ENCODE results near the gene MAPK8IP1.
"Not testable (repeated sequence)": the region's sequence is repeated elsewhere in the genome, so short reads cannot be mapped to it uniquely, and the experiment has no call there.

MAPK8IP1 gene

GRCh38 chr11:45889555-45889954, 4.1 kb downstream of the MAPK8IP1 start:
- no peak for DNase-seq (ENCODE audit: extremely low read depth in 1 of 2, low read depth in 1 of 2)

DNA sequence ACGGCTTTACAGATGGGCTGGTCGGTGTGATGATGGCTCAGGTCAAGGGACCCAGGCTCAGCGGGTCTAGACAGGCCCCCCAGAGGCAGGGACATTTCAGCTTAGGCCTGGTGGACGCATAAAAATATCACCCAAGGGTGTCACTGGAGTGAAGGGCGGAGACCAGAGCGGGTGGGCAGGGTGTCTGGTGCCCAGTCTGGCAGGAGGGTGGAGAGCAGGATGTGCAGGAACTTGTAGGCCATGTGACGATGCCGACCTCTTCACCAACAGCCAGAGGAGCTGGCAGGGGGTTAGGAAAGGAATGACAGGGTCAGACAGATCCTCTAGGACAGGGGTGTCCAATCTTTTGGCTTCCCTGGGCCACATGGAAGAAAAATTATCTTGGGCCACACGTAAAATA, 4.5 kb downstream of the MAPK8IP1 start:
- no peak for DNase-seq (ENCODE audit: extremely low read depth in 1 of 2, low read depth in 1 of 2)

GRCh38 chr11:45890886-45891550, 5.6 kb downstream of the MAPK8IP1 start:
- no peak for DNase-seq (ENCODE audit: extremely low read depth in 1 of 2, low read depth in 1 of 2)

GRCh38 chr11:45892856-45893255, 7.4 kb downstream of the MAPK8IP1 start:
- DNase-seq (ENCODE audit: extremely low read depth in 1 of 2, low read depth in 1 of 2) = no peak

GRCh38 chr11:45894555-45895247, 9.2 kb downstream of the MAPK8IP1 start:
- DNase-seq (ENCODE audit: extremely low read depth in 1 of 2, low read depth in 1 of 2) = no peak

DNA sequence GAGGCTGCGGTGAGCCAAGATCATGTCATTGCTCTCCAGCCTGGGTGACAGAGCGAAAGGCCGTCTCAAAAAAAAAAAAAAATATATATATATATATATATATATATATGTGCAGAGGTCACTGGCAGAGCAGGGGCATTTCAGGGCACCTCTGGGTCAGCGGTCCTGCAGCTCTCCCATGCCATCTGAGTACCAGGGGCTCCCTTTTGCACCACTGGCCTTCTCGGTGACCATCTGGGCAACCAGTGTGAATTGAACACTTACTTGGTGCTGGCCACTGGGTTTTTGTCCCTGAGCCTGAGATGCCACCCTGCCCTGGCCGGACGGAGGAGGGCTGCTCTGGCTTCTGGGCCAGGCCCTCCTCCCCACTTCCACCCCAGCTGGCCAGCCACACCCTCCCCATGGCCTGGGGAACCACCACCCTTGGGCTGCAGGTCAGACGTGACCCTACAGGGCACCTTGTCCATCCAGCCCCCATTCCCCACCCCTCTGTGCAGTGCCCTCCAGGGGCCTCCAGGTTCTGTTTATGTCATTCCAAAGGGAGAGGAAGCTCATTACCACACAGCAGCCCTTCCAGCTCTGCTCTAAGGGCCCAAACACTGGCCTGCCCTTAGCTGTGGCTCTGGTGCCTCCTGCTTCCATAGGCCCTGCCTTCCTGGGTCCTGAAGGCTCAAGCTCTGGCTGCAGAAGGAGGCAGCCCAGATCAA, 10.3 kb downstream of the MAPK8IP1 start:
- DNase-seq (ENCODE audit: extremely low read depth in 1 of 2, low read depth in 1 of 2) = no peak

DNA sequence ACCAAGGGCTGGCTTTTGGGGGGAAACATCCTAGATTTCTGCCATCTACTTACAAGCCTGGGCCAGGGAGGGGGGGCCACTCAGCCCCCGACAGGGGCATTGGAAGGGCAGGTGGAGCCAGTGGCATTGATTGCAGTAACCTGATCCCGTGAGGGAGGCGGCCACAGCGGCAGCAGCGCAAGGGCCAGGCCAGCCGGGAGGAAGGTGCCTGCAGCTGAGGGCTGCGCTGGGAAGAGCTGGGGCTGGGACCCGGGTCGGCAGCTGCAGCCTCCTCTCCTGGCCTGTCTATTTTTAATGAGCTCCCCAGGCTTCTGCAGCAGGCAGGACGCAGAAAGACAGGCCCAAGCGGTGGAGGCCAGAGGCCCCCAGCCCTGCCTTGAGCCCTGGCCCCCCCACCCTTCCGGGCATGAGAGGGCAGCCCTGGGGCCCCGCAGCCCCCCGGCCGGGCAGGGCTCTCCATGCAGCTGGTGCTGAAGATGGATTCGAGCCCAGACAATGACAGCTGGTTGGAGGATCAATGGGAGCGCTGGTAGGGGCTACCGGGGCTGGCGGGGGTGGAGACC, 11.1 kb downstream of the MAPK8IP1 start:
- DNase-seq (ENCODE audit: extremely low read depth in 1 of 2, low read depth in 1 of 2) = no peak

- DNase-seq (ENCODE audit: extremely low read depth in 1 of 2, low read depth in 1 of 2) = no peak
Observed at GRCh38 chr11:45897556-45897955, 12.1 kb downstream of the MAPK8IP1 start.

GRCh38 chr11:45899086-45899447, 13.6 kb downstream of the MAPK8IP1 start:
- DNase-seq (ENCODE audit: extremely low read depth in 1 of 2, low read depth in 1 of 2) = no peak

DNA sequence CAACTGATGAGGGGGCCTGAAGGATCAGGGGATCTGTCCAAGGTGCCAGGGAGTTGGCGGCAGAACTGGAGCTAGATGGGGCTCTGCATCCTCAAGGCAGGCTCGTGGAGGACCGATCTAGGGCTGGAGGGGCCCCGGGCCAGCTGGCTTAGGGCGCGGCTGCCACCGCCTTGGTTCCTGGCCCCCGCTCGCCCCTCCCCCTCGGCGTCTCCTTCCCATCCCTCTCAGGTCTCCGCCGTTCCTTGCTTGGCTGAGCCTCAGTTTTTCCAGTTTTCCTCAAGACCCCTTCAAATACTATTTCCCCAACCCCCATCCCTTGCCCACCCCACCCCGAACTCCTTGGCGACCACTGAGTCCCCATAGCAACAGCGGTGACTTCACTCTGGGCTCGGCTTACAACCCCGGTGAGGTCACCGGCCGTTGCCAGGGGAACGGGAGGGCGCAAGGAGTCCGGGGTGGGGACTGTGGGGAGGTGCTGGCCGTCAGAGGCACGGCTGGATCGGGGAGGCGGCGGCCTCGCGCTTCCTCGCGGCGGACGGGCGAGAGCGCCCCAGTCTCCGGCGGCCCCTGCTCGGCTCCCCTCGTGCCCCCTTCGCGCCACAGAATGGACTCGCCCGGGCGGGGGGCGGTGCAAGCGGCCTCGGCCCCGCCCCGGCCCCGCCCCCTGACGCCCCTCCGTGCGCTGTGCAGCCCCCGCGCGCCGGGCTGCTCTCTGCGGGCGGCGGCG, 14.2 kb downstream of the MAPK8IP1 start:
- DNase-seq (ENCODE audit: extremely low read depth in 1 of 2, low read depth in 1 of 2) = peak; percentile 48 to 49

DNA sequence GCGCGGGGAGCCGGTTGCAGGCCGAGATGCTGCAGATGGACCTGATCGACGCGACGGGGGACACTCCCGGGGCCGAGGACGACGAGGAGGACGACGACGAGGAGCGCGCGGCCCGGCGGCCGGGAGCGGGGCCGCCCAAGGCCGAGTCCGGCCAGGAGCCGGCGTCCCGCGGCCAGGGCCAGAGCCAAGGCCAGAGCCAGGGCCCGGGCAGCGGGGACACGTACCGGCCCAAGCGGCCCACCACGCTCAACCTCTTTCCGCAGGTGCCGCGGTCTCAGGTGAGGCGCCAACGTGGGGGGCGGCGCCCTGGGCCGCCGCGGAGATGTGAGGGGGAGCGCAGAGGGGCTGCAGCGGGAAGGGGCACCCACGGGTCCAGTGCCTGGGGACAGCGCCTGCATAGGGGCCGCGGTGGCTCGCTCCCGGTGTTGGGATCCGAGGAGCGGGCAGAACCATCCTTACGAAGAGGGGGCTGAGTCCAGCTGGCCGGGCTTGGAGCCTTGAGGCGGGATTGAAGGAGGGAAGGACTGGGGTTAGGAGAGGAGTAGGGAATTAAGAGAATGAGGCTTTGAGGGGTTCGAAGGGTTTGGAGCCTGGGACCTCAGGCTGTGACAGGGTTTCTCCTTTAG, 14.8 kb downstream of the MAPK8IP1 start:
- not testable (repeated sequence) for DNase-seq (ENCODE audit: extremely low read depth in 1 of 2, low read depth in 1 of 2)

- no peak for DNase-seq (ENCODE audit: extremely low read depth in 1 of 2, low read depth in 1 of 2)
Observed at GRCh38 chr11:45900916-45901617, 15.6 kb downstream of the MAPK8IP1 start.

GRCh38 chr11:45901626-45902025, 16.2 kb downstream of the MAPK8IP1 start:
- DNase-seq (ENCODE audit: extremely low read depth in 1 of 2, low read depth in 1 of 2) = no peak

DNA sequence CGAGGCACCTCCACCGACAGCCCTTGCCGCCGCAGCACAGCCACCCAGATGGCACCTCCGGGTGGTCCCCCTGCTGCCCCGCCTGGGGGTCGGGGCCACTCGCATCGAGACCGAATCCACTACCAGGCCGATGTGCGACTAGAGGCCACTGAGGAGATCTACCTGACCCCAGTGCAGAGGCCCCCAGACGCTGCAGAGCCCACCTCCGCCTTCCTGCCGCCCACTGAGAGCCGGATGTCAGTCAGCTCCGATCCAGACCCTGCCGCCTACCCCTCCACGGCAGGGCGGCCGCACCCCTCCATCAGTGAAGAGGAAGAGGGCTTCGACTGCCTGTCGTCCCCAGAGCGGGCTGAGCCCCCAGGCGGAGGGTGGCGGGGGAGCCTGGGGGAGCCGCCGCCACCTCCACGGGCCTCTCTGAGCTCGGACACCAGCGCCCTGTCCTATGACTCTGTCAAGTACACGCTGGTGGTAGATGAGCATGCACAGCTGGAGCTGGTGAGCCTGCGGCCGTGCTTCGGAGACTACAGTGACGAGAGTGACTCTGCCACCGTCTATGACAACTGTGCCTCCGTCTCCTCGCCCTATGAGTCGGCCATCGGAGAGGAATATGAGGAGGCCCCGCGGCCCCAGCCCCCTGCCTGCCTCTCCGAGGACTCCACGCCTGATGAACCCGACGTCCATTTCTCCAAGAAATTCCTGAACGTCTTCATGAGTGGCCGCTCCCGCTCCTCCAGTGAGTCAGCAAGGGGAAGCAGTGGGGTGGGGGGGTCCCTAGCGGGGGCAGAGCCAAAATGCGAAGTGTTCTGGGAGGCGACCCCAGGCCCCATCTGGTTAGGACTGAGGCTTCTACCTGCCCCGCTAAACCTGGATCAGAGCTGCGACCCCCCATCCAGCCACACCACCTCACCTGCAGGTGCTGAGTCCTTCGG, 17.3 kb downstream of the MAPK8IP1 start:
- DNase-seq (ENCODE audit: extremely low read depth in 1 of 2, low read depth in 1 of 2) = no peak

DNA sequence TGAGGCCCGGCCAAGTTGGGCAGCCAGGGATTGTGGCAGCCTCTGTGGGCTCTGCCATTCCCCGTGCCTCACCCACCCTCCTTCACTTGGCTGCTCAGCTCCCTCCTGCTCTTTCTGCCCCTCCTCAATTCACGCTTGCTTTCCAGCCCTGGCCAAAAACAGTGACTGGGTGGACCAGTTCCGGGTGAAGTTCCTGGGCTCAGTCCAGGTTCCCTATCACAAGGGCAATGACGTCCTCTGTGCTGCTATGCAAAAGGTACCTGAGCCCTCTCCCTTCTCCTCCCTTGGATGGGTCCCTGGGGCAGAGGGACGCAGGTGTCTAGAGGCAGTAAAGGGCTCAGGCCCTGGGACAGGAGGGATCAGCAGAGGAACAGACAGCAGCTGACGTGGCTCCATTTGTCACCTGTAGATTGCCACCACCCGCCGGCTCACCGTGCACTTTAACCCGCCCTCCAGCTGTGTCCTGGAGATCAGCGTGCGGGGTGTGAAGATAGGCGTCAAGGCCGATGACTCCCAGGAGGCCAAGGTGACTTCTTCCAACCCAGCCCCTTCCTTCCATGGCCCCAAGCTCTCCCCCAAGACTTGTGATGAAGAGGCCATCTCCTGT, 19.0 kb downstream of the MAPK8IP1 start:
- no peak for DNase-seq (ENCODE audit: extremely low read depth in 1 of 2, low read depth in 1 of 2)

GRCh38 chr11:45905095-45905494, 19.6 kb downstream of the MAPK8IP1 start:
- no peak for DNase-seq (ENCODE audit: extremely low read depth in 1 of 2, low read depth in 1 of 2)

GRCh38 chr11:45905576-45905975, 20.1 kb downstream of the MAPK8IP1 start:
- not testable (repeated sequence) for DNase-seq (ENCODE audit: extremely low read depth in 1 of 2, low read depth in 1 of 2)

DNA sequence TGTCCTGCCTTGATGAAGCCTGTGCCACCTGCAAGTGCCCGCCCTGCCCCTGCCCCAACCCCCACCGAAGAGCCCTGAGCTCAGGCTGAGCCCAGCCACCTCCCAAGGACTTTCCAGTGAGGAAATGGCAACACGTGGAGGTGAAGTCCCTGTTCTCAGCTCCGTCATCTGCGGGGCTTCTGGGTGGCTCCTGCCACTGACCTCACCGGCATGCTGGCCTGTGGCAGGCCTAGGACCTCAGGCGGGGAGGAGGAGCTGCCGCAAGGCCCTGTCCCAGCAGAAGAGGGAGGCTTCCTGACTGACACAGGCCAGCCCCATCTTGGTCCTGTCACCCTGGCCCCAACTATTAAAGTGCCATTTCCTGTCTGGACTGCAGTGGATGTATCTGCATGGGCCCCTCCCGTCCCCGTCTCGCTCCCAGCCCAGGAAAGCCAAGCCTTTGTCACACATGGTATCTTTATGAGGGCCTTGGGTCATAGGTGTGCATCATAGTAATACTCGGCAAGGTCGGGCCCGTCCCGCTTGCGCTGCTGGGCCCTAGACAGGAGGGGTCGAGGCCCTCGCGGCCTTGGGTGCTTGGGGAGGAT, 20.7 kb downstream of the MAPK8IP1 start:
- no peak for DNase-seq (ENCODE audit: extremely low read depth in 1 of 2, low read depth in 1 of 2)
